Iris pigment epithelial cell (primary cell): ENCODE results near the gene SBDS.

ENCODE experiments used
- DNase-seq: peaks from one replicate; pipeline ENCODE4 v3.0.0-alpha.2; 2011; ENCODE audit warnings: low read depth

The SBDS gene

GRCh38 chr7:66937940-66938339 lies 57.4 kb downstream of the SBDS start:
- DNase-seq: no peak
